NCI-H1048 (cell line): Measurements from ENCODE around the gene CREG2.

Experiments used
- DNase-seq: peaks from one replicate; lab custom pipeline; 2025; lab: John Stamatoyannopoulos, UW

The CREG2 gene

GRCh38 chr2:101408925-101409324 lies 21.6 kb upstream of the CREG2 start:
- no peak for DNase-seq

DNA sequence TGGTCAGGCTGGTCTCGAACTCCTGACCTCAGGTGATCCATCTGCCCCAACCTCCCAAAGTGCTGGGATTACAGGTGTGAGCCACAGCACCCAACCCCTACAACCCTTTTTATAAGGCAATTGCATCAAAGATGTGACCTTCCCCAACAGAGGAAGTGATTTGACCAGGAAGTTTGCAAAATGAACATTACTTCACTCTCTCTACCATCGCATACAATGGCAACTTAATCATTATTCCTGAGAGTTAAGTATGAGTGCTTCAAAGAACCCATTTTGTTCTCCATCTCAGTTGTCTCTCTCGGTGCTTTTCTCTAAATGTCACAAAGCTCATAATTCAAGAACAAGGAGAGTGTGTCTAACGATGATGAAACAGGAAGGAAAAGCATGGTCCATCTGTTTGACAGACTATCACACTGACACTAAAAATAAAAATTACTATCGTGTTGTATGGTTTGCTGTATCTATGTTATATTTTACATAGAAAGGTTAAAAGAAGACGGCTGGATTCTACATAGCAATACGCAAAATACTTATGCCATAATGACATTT lies 18.1 kb upstream of the CREG2 start:
- no peak for DNase-seq

GRCh38 chr2:101403745-101404144 lies 16.4 kb upstream of the CREG2 start:
- DNase-seq: no peak

DNA sequence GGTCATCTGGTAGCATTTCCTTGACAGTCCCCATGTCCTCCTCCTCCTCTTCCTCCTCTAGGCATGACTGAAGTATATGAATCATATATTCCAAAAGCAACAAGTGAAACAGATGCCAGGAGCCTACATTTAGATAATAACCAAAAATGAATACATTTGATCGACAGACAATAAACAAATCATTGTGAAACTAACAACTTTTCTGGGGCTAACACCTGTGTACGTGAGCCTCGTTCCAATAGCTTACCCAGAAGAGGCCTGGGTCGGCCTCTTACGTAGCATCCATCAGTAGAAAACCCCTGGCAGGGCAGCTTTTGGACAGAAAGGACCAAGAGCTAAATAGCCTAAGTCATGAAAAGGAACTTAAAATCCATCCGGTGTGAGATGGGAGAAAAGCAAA lies 15.3 kb upstream of the CREG2 start:
- DNase-seq: no peak

DNA sequence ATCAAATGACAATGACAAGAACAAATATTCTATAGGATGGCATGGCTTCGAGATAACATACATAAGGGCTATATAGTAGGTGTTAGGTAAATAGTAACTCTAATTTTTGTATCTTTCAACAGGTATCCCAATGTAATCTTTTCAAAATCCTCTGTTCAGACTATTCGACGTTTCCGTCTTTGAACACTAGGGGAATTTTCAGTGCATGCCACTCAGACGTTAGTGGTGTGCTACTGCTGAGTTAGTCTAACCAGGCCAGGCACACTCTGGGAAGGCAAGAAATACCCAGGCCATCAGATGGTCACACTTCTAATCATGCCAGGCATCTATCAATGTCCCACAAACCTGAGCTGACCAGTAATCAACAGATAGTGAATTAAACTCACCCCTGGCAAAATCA lies 14.6 kb upstream of the CREG2 start:
- DNase-seq: no peak

DNA sequence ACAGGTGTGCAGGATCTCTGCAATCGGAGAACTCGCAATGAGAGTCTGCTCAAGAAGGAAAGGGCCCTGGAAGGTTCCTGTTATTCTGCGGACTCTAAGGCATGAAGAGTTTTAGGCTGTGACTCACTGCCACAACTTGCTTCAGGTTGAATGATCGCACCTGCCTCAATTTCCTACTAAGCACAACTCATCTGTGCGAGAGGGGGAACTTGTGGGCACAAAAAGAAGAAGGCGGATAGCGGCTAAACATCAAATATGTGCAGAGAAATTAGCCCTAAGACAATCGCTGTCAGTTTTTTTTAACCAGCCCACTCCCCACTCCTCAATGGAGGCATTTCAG lies 14.0 kb upstream of the CREG2 start:
- no peak for DNase-seq

GRCh38 chr2:101400506-101401325 lies 13.4 kb upstream of the CREG2 start:
- no peak for DNase-seq

DNA sequence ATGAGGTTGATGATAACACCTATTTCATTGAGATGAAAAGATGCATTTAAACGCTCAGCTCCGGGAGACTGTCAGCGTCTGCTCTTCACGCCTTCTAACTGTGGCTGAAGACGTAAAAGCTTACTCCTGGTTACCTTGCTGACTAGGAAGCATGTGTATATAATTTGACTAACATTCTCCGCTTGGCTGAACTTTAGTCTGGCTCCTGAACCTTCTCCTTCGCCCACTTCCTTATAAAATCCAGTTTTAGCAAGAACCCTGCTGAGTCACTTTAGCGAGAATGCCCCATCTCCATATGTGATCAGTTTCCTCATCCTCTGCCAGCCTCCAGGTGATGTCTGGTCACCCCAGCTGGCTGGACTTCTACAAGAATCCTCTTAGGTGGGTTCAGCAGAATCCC lies 12.7 kb upstream of the CREG2 start:
- DNase-seq: no peak

DNA sequence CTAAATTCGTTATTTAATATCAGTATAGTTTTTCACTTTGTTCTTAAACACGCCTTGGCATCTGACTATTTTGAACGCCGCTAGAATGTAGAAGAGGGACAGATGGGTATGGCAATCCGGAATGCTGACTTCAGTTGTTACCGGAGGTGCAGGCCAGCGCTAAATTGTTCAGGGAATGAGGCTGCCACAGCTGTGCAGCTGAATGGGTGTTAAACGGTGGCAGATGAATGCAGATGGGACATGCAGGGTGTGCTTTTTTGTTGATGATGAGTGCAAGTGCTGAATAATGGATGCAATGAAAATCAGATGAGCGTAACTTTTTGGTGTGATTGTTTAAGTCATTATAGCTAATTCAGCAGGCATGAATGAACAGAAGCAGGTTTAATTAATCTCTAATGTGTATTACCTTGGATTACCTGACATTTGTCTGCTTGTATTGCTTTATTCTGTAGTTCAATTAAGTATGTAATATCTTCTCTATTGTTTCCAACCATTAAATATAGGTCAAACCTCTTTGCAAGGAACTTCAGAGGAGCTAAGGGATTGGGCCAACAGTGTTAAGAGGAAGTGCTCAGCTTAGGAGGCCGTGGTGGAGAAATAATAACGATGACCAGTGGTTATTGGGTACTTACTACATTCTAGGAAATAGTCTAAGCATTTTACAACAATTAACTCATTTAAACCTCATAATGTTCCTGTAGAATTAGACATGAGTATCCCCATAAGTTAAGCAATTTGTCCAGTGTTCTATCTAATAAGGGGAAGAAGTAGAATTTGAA lies 11.9 kb upstream of the CREG2 start:
- DNase-seq: no peak

DNA sequence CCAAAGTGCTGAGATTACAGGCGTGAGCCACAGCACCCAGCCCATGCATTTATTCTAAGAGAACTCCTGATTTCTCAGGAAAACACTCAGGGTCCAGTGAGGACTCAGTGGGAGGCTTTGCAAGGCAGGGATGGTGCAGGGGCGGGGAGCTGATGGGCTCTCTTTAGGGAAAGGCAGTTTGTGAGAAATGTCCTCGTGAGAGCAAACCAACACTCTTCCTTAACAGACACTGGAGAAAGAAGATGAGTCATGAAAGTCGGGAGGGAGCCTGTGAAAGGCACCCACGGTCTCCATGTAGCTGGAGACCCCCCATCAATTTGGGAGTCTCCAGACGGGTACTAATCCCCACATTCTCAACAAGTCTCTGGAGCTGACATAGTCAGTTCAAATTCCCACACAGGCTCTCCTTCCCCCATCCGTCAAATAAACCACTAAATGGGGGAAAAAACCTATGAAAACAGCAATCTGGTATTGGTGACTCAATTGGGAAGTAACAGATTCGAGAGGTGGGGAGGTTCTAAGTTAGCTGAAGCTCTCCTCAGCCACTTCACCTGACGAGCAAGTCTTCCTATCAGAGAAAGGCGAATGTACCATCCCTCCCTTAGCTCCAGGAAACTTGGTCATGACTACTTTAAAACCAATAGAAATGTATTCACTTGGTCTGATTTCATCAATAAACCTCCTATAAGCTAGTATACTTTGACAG lies 11.0 kb upstream of the CREG2 start:
- no peak for DNase-seq

GRCh38 chr2:101396316-101396717 lies 9.0 kb upstream of the CREG2 start:
- DNase-seq: no peak

GRCh38 chr2:101395545-101396315 lies 8.4 kb upstream of the CREG2 start:
- no peak for DNase-seq

DNA sequence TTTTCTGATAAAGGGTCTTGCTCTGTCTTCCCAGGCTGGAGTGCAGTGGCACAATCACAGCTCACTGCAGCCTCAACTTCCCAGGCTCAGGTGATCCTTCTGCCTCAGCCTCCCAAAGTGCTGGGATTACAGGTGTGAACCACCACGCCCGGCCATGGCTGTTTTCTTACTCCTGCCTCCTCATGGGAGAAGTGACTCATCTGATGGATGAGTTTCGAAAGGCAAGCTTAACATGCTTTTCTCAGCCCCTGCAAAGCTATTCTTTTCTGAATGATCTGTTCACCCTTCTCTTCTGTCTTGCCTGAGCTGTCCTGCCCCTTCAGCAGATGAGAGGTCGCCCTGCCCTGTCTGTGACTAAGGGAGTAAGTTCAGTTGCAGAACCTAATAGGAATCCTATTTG lies 929 bp upstream of the CREG2 start:
- DNase-seq: no peak

DNA sequence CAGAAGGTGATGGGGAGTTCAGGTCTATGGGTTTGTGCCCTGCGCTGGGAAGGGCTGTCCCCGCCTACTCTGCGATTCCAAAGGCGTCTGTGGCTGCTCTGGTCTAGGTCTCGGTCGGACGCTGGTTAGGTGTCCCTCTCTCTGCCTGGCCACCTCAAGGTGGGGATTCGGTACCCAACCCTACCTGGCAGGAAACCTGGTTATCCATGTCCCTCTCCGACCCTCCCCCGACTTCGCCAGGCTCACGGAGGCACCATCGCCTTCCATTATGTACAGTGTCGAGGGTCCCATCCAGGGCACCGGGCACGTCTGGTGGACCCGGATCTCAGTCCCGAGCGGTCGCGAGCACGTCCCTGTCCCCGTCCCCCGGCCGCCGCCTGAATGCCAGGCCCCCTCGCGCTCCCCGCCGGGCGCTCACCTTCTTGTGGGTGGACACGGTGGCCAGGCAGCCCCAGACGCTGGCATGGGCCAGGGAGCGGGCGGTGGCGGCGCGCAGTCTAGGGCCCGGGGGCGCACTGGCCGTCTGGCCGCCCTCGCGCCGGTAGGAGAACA lies 628 bp downstream of the CREG2 start:
- no peak for DNase-seq

DNA sequence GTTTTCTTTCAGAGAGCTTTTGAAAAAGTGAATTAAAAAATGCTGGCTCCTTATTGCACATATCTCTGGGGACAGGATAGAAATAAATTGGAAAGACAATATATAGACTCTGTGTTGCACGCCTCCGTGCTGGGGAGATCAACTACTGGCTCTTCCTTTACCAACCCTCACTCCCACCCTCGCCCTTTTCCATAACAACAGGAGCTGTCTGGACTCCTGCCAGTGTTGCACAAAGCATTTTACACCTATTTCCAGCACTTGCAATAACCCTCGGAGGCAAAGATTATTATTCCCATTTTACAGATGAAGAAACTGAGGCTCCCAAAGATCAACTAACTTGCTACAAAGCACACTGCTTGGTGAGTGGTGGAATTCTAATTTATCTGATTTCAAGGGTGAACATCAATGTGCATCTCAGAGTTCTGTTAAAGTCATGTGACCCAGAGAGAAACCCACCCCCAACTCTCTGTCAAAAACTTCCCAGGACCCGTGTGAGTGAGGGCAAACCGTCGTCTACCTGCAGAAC lies 4.2 kb downstream of the CREG2 start:
- no peak for DNase-seq

GRCh38 chr2:101382442-101382841 lies 4.9 kb downstream of the CREG2 start:
- DNase-seq: no peak

DNA sequence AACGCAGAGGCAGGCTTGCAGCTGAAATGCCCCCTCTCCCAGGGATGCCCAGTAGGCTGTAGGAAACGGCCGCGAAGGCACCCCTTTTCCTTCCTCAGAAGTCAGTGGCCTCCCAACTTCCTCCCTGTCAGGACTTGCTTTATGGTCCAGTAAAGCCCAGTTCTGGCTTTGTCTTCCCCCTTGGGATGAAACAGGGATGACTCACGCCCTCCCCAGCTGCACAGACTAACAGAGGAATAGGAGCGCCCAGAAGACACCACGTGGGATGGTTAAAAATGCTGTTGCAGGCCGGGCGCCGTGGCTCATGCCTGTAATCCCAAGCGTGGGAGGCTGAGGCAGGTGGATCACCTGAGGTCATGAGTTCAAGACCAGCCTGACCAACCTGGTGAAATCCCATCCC lies 6.9 kb downstream of the CREG2 start:
- no peak for DNase-seq

DNA sequence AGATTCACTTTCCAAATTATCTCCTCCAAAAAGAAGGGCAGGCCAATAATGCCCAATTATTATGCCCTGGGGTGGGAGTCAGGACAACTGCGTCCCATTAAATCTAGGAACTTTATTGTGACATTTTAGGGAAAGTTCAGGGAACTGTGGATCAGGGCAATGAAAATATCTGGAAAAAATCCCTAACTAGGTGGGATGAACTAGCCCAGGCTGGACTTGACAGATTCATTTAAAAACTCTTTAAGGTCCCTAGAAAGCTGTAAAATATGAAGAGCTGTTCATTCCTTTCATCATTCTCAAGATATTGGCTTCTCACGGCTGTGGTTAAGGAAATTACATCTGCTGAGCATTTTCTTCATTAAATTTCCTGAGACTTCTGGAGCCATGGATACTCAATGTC lies 8.2 kb downstream of the CREG2 start:
- DNase-seq: no peak

DNA sequence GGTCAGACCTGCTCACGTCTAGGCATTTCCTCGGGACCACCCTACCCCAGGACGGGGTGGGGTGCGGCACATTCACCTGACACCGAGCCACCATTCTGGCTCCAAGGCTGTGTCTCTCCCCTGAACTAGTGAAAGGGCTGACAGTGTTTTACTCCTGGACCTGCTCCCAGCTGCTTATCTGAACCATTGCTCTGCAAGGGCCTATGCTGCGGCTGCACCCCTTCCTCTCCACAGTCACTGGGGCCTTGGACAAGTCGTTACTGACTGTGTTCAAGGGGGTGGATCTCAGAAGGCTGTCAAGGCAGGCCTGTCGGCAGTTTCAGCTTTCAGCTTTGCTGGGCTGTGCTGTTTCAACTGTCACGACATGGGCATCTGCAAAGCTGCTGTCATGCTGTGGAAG lies 11.7 kb downstream of the CREG2 start:
- DNase-seq: no peak

- DNase-seq: no peak
Measured at GRCh38 chr2:101374821-101375561, 12.3 kb downstream of the CREG2 start.

DNA sequence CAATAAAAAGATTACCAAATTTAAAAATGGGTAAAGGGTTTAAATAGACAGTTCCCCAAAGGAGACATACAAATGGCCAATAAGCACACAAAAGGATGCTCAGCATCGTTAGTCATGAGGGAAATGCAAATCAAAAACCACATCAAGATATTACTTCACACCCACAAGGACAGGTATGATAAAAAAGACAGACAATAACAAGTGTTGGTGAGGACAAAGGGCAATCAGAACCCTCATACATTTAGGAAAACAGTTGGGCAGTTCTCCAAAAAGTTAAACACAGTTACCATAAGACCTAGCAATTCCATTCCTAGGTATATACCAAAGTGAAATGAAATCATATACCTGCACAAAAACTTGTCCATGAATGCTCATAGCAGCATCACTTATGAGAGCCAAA lies 14.5 kb downstream of the CREG2 start:
- DNase-seq: no peak
